Colonic mucosa (tissue), 4 donors: Measurements from ENCODE around the gene LAMA1. TPM values are rescaled to one million over a fixed set of nuclear protein-coding genes. Genes with fewer than 3 reads are reported as not detected.

ENCODE experiments used
- DNase-seq: peaks from one replicate; pipeline ENCODE4 v3.0.0-alpha.2; 2020
- H3K27ac ChIP-seq: fragments of 200-600 bp; one replicate; pipeline ENCODE4 v1.8.0; 2021
- H3K27me3 ChIP-seq: fragments of 200-600 bp; one replicate; pipeline ENCODE4 v1.8.0; 2021
- H3K36me3 ChIP-seq: fragments of 200-600 bp; one replicate; pipeline ENCODE4 v1.8.0; 2021
- H3K4me1 ChIP-seq: fragments of 200-600 bp; one replicate; pipeline ENCODE4 v1.8.0; 2021; ENCODE audit warnings: mild to moderate bottlenecking
- H3K4me3 ChIP-seq: fragments of 200-600 bp; one replicate; pipeline ENCODE4 v1.8.0; 2021
- H3K9ac ChIP-seq, 2 donors: one replicate each; pipeline ENCODE4 v1.7.0; 2013; ENCODE audit warnings: control low read depth in 2 of 2, low read depth in 2 of 2, low read length in 2 of 2
- H3K9me3 ChIP-seq: fragments of 200-600 bp; one replicate; pipeline ENCODE4 v1.8.0; 2021
- CTCF ChIP-seq: fragments of 200-600 bp; IDR thresholded peaks from one replicate; pipeline ENCODE4 v1.8.0; 2022; ENCODE audit warnings: antibody characterized with exemption, mild to moderate bottlenecking
- intact Hi-C: fragments of 100-400 bp; cut with DNase I; formaldehyde crosslinking; loops from one replicate; pipeline ENCODE4 v1.14.1; 2022
- total RNA-seq, 2 donors: library from RNA; stranded (reverse); fragmentation: NEBNext Ultra II Directional in 1 of 2; extraction: Animal tissue kit (Norgen Biotek cat#: 25700) in 1 of 2; gene quantifications; one replicate each; pipeline ENCODE4 v1.2.1, GENCODE V29; 2021
- donor health status: healthy.
- donor health status: DM: no; HTN: no; CAD: no.
- donor health status: DM: no; HTN: no; CAD: no.

The LAMA1 gene
- total RNA-seq, 2 donors from 2014 or later, result 7.7 to 24.2 TPM

- H3K9me3 ChIP-seq, result no peaks in the 10 kb centered on the region
- no peak for TF ChIP-seq CTCF
- H3K4me1 ChIP-seq, result no peaks in the 10 kb centered on the region
- no peak for DNase-seq
- no peak overlapping the region for H3K4me3 ChIP-seq
- intact Hi-C loops, result no loop called here
- H3K9ac ChIP-seq, result no peak overlapping the region
- H3K27ac ChIP-seq, result no peak overlapping the region
- H3K27me3 ChIP-seq, result no peaks in the 10 kb centered on the region
- H3K36me3 ChIP-seq, result no peaks in the 10 kb centered on the region
These were observed 69.5 kb downstream of the LAMA1 start for GRCh38 chr18:7048081-7048480.

GRCh38 chr18:7047336-7047735 is 70.3 kb downstream of the LAMA1 start:
- Histone ChIP-seq H3K36me3 (no peaks in the 10 kb centered on the region), H3K9ac (no peak overlapping the region), H3K4me1 (no peaks in the 10 kb centered on the region), H3K9me3 (no peaks in the 10 kb centered on the region), H3K27ac (no peak overlapping the region), H3K4me3 (no peak overlapping the region), H3K27me3 (no peaks in the 10 kb centered on the region)
- no peak for DNase-seq
- TF ChIP-seq CTCF, result no peak
- intact Hi-C loops, result no loop called here

GRCh38 chr18:7038330-7038851 is 79.2 kb downstream of the LAMA1 start:
- H3K27me3 ChIP-seq, result no peaks in the 10 kb centered on the region
- H3K9me3 ChIP-seq, result no peaks in the 10 kb centered on the region

GRCh38 chr18:7037470-7037869 is 80.1 kb downstream of the LAMA1 start:
- Histone ChIP-seq H3K4me1 (no peaks in the 10 kb centered on the region), H3K4me3 (no peak overlapping the region), H3K27me3 (no peaks in the 10 kb centered on the region), H3K9me3 (no peaks in the 10 kb centered on the region), H3K36me3 (no peaks in the 10 kb centered on the region), H3K9ac (no peak overlapping the region), H3K27ac (no peak overlapping the region)
- TF ChIP-seq CTCF, result no peak
- intact Hi-C loops, result loop anchor here (10.0 kb wide), 1 partner anchor 137 kb away; no protein-coding TSS in a partner anchor
- DNase-seq, result no peak

More at GRCh38 chr18:7038330-7038851, 79.2 kb downstream of the LAMA1 start:
- H3K4me1 ChIP-seq, result no peaks in the 10 kb centered on the region
- no peak overlapping the region for H3K27ac ChIP-seq
- intact Hi-C loops, result loop anchor here (10.0 kb wide), 1 partner anchor 136 kb away; no protein-coding TSS in a partner anchor
- TF ChIP-seq CTCF, result no peak
- H3K9ac ChIP-seq, result no peak overlapping the region
- DNase-seq, result peak; percentile 62
- no peaks in the 10 kb centered on the region for H3K36me3 ChIP-seq
- no peak overlapping the region for H3K4me3 ChIP-seq

- Histone ChIP-seq H3K9me3 (no peaks in the 10 kb centered on the region), H3K36me3 (no peaks in the 10 kb centered on the region), H3K27ac (no peak overlapping the region), H3K9ac (no peak overlapping the region), H3K4me1 (no peaks in the 10 kb centered on the region), H3K27me3 (no peaks in the 10 kb centered on the region), H3K4me3 (no peak overlapping the region)
- intact Hi-C loops, result loop anchor here (10.0 kb wide), 1 partner anchor 139 kb away; no protein-coding TSS in a partner anchor
- no peak for DNase-seq
- no peak for TF ChIP-seq CTCF
These were observed 81.8 kb downstream of the LAMA1 start for GRCh38 chr18:7035807-7036206.
